Esophagus (tissue), 2 donors: Measurements from ENCODE around the gene PAFAH2. TPM values are rescaled to one million over a fixed set of nuclear protein-coding genes. Genes with fewer than 3 reads are reported as not detected.
"Not testable (repeated sequence)": the region's sequence is repeated elsewhere in the genome, so short reads cannot be mapped to it uniquely, and the experiment has no call there.

Source experiments
- H3K27ac ChIP-seq, 2 donors: one replicate each; pipeline ENCODE4 v1.5.1; 2013; ENCODE audit warnings: low read depth in 2 of 2, mild to moderate bottlenecking in 2 of 2, inconsistent platforms in 1 of 2, low read length in 1 of 2, moderate library complexity in 1 of 2
- H3K27me3 ChIP-seq, 2 donors: one replicate each; pipeline ENCODE4 v1.6.1; 2013; ENCODE audit warnings: low read length in 2 of 2, control low read depth in 1 of 2, mild to moderate bottlenecking in 1 of 2; ENCODE audit not compliant: insufficient read depth in 2 of 2, control insufficient read depth in 1 of 2
- H3K36me3 ChIP-seq, 2 donors: one replicate each; pipeline ENCODE4 v1.6.1; 2013; ENCODE audit warnings: low read length in 1 of 2; ENCODE audit not compliant: control insufficient read depth in 2 of 2, insufficient read depth in 2 of 2
- H3K4me1 ChIP-seq, 2 donors: one replicate each; pipeline ENCODE4 v1.6.1; 2013; ENCODE audit warnings: low read length in 1 of 2; ENCODE audit not compliant: control insufficient read depth in 2 of 2, insufficient read depth in 2 of 2
- H3K4me3 ChIP-seq, 2 donors: one replicate each; pipeline ENCODE4 v1.5.1; 2013; ENCODE audit warnings: low read length in 2 of 2, mild to moderate bottlenecking in 2 of 2, low read depth in 1 of 2, moderate library complexity in 1 of 2
- H3K9me3 ChIP-seq, 2 donors: one replicate each; pipeline ENCODE4 v1.6.1; 2013; ENCODE audit warnings: mild to moderate bottlenecking in 2 of 2, low read depth in 1 of 2, low read length in 1 of 2, moderate library complexity in 1 of 2; ENCODE audit not compliant: control insufficient read depth in 2 of 2, insufficient read depth in 1 of 2
- WGBS, 2 donors: extraction: QIAGEN DNeasy Blood & Tissue Kit; methylation state at CpG; one replicate each; pipeline ENCODE4 v1.1.7; 2013; 5-methylcytosine and 5-hydroxymethylcytosine counted together
- polyA plus RNA-seq, 2 donors: library from polyadenylated mRNA; stranded (reverse); fragments of 200-250 nt; gene quantifications; one replicate each; pipeline ENCODE4 v1.2.3, GENCODE V29; 2013
- donor health status: healthy with polysubstance abuse.
- donor health status: Bipolar disorder and iron deficiency.

Gene PAFAH2
- polyA plus RNA-seq, 2 donors, result 5.7 to 5.8 TPM

- Histone ChIP-seq H3K4me1 (no peaks in the 10 kb centered on the region), H3K27me3 (no peaks in the 10 kb centered on the region), H3K9me3 (peaks cover 0 to 3% of the 10 kb centered on the region in 2 donors), H3K36me3 (no peaks in the 10 kb centered on the region), H3K27ac (no peak overlapping the region), H3K4me3 (no peak overlapping the region)
- WGBS, 2 donors, result 74 to 90% methylated on average over 2 of the region's 2 CpGs
These were observed 50.8 kb downstream of the PAFAH2 start for GRCh38 chr1:25947027-25947426.

- no peak overlapping the region for H3K27ac ChIP-seq
- H3K4me3 ChIP-seq, result no peak overlapping the region
- peaks cover 0 to 3% of the 10 kb centered on the region in 2 donors for H3K9me3 ChIP-seq
- 85 to 91% methylated on average over 5 of the region's 5 CpGs for WGBS, 2 donors
- no peaks in the 10 kb centered on the region for H3K4me1 ChIP-seq
- H3K27me3 ChIP-seq, result no peaks in the 10 kb centered on the region
- no peaks in the 10 kb centered on the region for H3K36me3 ChIP-seq
These were observed 52.1 kb downstream of the PAFAH2 start for GRCh38 chr1:25945761-25946160.

- H3K9me3 ChIP-seq, result peaks cover 0 to 3% of the 10 kb centered on the region in 2 donors
- no peaks in the 10 kb centered on the region for H3K27me3 ChIP-seq
- no peak overlapping the region for H3K4me3 ChIP-seq
- H3K4me1 ChIP-seq, result no peaks in the 10 kb centered on the region
- H3K27ac ChIP-seq, result no peak overlapping the region
- WGBS, 2 donors, result 79 to 88% methylated on average over 3 of the region's 3 CpGs
- no peaks in the 10 kb centered on the region for H3K36me3 ChIP-seq
These were observed 52.9 kb downstream of the PAFAH2 start for GRCh38 chr1:25944986-25945385.

GRCh38 chr1:25943511-25943910 is 54.4 kb downstream of the PAFAH2 start:
- WGBS, 2 donors, result 85 to 91% methylated on average over 5 of the region's 5 CpGs
- H3K4me3 ChIP-seq, H3K36me3 ChIP-seq: not testable (repeated sequence)

GRCh38 chr1:25936947-25937346 is 60.9 kb downstream of the PAFAH2 start:
- Histone ChIP-seq H3K27ac (no peak overlapping the region), H3K4me1 (no peaks in the 10 kb centered on the region), H3K36me3 (no peaks in the 10 kb centered on the region), H3K27me3 (no peaks in the 10 kb centered on the region), H3K9me3 (no peaks in the 10 kb centered on the region), H3K4me3 (no peak overlapping the region)
- 52 to 63% methylated on average over 4 of the region's 4 CpGs for WGBS, 2 donors

More at GRCh38 chr1:25943511-25943910, 54.4 kb downstream of the PAFAH2 start:
- not testable (repeated sequence) for H3K4me1 ChIP-seq, H3K27ac ChIP-seq, H3K27me3 ChIP-seq, H3K9me3 ChIP-seq

- Histone ChIP-seq H3K36me3 (no peaks in the 10 kb centered on the region), H3K27ac (no peak overlapping the region), H3K4me3 (no peak overlapping the region), H3K4me1 (peaks cover 0 to 3% of the 10 kb centered on the region in 2 donors), H3K27me3 (no peaks in the 10 kb centered on the region), H3K9me3 (no peaks in the 10 kb centered on the region)
- 68 to 69% methylated on average over 13 of the region's 13 CpGs for WGBS, 2 donors
These were observed 64.1 kb downstream of the PAFAH2 start for GRCh38 chr1:25933479-25934365.

- H3K36me3 ChIP-seq, H3K4me1 ChIP-seq, H3K27me3 ChIP-seq, H3K4me3 ChIP-seq, H3K27ac ChIP-seq, H3K9me3 ChIP-seq: not testable (repeated sequence)
- 61 to 62% methylated on average over 12 of the region's 12 CpGs for whole genome bisulfite sequencing, 2 donors
These were observed 65.0 kb downstream of the PAFAH2 start for GRCh38 chr1:25932811-25933400.

GRCh38 chr1:25932321-25932720 is 65.5 kb downstream of the PAFAH2 start:
- Histone ChIP-seq H3K9me3 (no peaks in the 10 kb centered on the region), H3K4me1 (peaks cover 0 to 5% of the 10 kb centered on the region in 2 donors), H3K27me3 (no peaks in the 10 kb centered on the region), H3K36me3 (no peaks in the 10 kb centered on the region), H3K4me3 (no peak overlapping the region), H3K27ac (no peak overlapping the region)
- WGBS, 2 donors, result 46 to 59% methylated on average over 5 of the region's 5 CpGs

- Histone ChIP-seq H3K4me1 (peaks cover 0 to 5% of the 10 kb centered on the region in 2 donors), H3K27ac (no peak overlapping the region), H3K36me3 (no peaks in the 10 kb centered on the region), H3K9me3 (no peaks in the 10 kb centered on the region), H3K4me3 (no peak overlapping the region), H3K27me3 (no peaks in the 10 kb centered on the region)
- WGBS, 2 donors, result 84 to 86% methylated on average over 7 of the region's 7 CpGs
These were observed 68.8 kb downstream of the PAFAH2 start for GRCh38 chr1:25929016-25929415.
